ENCODE results near the gene EPB41L4B.
A peak's percentile ranks its signal among the peaks of the same experiment; 100 is the strongest.
"Not testable (repeated sequence)": the region's sequence is repeated elsewhere in the genome, so short reads cannot be mapped to it uniquely, and the experiment has no call there.

EPB41L4B gene

DNA sequence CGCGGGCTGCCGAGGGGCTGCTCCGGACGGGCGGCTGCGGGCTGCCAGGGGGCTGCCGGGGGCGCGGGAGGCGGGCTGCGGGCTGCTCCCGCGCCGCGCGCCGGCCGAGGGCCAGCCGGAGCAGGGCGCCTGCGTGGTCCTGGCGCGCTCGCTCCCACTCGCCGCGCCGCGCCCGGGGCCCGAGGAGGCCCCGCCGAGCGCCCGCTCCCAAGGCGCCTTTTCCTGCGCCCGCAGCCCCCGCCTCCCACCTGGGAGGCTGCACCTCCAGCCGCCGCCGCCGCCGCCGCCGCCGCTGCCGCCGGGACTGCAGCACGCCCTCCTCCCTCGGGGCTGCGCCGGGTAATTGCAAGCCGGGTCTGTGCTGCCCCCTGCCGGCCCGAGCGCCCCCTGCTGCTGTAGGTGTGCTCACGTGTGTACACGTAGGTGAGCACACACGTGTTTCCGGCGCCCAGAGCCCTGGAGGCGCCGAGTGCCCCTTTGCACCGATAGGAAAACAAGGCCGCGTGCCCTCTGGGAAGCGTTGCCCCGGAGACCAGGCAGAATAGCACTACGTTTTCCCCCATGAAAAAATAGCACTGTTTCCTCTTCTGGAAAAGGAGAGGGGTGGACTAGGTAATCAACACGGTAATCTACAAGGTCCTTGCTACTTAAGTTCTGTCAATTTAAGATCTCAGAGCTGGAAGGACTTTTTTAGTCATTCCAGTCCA is at the start of gene EPB41L4B:
Gene EPB41L4B (minus strand): TSS at position 318 of the 707 bp plus-strand sequence. CDS start 613 bp downstream, outside the sequence.
- peak; percentile 83 for DNase-seq

DNA sequence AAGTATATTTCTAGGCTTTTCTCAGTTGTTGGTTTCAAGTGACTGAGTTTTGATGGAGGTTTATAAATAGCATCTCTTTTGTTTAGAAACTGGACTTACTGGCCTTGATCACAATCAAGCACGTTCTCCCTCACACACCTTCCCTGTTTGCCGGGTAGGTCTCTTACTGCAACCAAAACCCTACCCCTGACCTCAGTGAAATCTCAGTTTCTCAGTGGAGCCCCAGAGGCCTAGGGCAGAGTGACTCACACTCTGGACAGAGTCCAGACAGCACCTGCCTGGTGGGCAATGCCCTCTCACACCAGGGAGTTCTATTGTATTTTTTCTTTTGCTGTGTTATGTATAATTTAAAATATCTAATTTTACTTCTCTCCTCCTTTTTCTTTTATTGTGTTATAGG is 48.4 kb upstream of the EPB41L4B start:
- no peak for DNase-seq

DNA sequence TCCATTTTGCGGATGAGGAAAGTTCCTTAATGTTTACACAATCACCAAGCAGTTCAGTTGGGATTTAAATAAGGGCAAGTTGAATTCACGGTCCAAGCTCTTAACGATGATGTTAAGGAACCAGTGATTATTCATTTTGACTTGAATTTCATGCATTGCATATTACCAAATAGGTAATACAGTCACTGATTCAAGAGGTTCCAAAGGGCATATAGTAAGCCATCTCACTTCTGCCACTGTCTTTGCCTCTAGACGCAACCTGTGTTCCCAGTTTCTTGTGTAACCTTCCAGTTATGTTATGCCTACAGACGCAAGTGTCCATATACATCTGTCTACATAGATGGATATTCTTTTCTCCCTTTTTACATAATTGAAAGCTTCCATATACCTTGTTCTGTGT is 39.9 kb upstream of the EPB41L4B start:
- DNase-seq: no peak

DNA sequence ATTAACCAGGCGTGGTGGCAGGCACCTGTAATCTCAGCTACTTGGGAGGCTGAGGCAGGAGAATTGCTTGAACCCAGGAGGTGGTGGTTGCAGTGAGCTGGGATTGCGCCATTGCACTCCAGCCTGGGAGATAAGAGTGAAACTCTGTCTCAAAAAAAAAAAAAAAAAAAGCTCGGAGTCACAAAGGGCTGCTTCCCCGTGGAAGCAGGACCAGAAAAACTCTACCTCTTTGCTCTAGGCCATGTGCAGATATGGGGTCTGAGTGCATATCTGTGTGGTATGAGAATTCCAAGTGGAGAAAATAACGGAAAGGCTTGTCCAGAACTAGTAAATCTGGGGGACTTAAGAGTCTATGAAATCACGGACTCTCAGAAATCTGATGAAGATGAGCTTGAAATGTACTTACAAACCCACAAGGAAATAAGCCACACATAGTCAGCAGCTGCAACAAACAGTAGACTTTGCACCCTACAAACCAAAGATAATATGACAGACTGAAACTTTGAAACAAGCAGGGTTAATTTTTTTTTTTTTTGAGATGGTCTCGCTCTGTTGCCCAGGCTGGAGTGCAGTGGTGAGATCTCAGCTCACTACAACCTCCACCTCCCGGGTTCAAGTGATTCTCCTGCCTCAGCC is 38.2 kb upstream of the EPB41L4B start:
- DNase-seq: not testable (repeated sequence)

DNA sequence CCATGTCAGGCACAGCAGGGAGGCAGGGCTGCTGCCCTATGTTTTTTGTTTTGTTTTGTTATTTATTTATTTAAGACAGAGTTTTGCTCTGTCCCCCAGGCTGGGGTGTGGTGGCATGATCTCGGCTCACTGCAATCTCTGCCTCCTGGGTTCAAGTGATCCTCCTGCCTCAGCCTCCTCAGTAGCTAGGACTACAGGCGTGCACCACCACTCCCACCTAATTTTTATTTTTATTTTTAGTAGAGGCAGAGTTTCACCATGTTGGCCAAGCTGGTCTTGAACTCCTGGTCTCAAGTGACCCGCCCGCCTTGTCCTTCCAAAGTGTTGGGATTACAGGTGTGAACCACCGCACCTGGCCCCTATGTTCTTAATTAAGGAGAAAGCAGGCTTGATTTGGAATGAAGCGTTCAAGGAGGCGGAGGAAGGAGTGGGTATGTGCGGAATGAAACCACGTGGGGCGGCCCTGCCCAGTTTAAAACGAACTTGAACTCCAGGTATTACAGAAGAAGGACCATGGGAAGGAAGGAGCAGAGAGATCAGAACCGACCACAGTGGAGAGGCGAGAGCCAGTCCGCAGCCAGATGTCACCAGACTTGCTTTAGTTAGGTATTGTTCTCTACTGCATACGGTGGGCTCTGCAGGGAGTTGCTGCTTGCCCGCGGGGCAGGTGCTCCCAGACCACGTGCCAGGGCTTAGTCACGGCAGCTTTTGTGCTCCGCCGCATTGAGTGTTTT is 34.9 kb upstream of the EPB41L4B start:
- DNase-seq: no peak

DNA sequence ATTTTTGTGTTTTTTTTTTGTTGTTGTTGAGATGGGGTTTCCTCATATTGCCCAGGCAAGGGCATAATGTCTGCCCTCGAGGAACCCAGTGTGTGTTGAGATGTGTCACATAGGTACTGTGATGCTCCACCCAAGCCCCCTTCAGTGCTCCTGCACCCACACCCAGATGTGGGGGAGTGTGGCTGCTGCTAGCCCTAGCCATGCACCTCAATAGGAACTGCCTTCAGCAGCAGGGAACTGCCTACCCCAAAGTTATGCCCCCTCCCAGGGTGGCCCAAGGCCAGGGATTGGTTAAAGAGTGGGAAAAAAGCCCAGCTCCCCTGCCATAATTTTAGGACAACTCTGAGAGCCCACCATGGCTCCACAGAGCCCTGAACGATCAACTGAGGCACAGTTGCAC is 33.3 kb upstream of the EPB41L4B start:
- no peak for DNase-seq

DNA sequence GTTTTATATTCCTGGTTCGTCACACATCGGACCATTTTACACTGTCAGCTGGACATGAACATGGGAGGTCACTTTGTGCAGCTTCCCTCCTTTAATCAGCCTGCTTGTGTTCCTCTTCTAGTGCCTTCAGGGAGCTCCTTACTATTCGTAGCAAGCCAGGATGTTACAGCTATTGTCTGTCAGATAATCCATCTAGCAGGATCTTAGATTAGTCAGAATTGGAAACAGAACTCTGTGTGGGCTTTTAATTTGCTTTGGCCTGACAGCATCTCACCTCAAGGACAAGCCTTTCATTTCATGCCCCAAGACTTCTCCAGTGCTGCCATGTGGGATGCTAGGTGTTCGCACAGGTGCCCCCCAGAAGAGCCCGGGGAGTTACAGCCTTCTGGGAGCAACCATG is 30.2 kb upstream of the EPB41L4B start:
- DNase-seq: no peak

DNA sequence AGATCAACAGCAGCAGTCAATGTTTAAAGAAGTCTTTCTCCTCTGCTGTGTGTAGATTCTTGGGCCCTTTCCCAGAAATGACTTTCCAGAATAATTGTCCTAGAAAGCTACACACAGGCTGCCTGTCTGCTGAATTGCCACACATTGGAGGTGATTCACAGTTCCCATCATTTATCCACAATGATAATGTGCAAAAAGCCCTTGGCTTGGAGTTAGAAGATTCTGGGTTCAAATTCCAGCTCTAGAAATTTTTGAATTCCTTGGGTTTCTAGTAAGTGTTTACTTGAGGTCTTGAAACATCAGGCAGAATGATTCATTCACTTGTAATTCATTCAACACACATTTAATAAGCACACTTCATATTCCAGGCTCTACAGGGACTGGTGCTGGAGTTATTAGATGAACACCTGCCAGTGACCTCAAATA is 28.6 kb upstream of the EPB41L4B start:
- no peak for DNase-seq

DNA sequence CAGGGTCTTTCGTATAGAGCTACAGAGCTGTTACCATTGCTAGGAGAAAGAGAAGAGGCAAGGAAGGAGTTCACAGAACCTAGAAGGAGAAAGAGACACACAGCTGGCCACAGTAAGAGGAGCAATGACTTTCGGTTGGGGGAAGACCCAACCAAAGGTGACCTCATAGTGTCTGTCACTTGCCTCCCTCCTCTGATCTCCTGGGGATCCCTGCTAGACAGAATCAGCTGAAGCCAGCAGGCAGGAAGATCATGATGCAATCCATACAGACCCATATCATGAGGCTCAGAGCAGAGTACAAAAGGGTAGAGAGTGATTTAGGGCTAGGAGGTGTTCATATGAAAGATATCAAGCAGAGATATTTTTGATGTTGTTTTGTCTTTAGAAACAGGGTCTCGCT is 26.0 kb upstream of the EPB41L4B start:
- no peak for DNase-seq

DNA sequence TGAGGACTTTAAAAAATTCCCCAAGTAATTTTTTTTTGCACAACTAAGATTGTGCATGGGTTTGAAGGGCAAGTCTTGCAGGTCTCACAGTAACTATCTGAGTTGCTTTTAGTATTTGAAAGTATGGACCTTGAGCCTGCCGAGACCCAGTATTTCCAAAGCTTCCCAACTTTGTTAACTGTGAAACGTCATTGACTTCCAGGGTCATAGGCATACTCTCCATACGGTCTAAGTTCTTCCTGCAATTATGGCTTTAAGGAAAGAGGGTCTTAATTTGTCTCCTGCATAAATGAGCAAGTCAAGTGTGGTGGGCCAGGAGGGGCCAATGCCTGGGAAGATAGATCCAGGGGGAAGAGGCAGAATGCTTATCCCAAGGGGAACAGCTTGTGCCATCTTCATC is 24.0 kb upstream of the EPB41L4B start:
- no peak for DNase-seq

DNA sequence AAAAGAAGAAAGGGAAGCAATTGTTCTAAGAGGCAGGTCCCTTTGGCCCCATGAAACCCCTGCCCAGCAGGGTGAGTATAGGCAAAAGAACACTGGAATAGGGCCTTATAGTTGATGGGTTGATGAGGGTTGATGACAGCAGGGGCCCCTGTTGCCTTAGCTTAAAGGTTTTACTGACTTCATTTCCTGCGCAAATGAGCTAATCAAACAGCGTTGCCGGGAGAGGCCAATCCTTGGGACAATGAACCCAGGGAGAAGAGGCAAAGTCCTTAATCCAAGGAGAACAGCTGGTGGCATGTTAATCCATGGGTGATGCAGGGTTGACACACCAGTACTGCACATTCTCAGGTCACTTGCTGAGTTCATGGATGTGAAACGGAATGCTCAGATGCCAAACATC is 22.0 kb upstream of the EPB41L4B start:
- no peak for DNase-seq

DNA sequence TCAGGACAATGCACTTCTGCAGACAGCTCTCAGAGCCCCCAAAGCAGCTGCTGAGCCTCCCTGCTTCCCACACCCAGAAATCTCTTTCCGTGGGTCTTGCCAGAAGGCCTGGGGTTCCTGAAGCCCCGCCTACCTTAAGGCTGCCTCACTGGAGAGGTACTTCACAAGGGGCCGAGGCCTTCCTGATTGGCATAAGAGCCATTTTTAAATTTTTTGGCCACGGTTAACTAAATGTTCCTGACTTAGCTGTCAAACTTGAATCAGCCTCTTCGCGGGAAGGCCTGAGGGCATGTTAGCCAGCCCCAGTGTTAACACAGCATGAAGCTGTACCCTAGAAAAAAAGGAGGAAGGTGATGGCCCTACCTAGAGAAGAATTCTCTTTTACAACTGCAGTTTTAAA is 20.7 kb upstream of the EPB41L4B start:
- no peak for DNase-seq

DNA sequence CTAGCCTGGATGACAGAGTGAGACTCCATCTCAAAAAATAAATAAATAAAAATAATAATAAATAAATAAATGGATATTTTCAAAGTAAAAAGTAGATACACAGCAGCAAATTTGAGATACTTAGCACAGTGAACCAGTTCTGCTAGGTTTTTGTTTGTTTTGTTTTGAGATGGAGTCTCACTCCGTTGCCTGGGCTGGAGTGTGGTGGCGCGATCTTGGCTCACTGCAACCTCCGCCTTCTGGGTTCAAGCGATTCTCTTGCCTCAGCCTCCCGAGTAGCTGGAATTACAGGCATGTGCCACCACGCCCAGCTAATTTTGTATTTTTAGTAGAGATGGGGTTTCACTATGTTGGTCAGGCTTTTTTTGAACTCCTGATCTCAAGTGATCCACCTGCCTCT is 20.1 kb upstream of the EPB41L4B start:
- DNase-seq: not testable (repeated sequence)

DNA sequence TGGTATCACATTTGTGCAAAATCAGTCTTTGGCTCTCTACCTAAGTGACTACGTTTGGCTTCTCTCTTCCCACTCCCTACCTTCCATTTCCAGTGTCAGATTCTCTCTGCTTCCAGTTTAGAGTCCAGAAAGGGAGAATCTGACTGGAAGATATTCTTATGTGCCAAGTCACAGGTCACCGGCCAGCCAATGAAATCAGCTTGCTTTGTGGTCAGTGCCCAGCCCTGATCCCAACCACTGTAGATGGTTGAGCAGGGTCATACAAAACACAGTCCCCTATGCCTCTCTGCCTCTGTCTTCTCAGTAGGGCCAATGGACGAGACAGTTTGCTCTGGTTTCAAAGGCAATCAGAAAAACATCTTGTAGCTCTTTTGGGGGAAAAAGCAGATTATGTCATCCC is 15.6 kb upstream of the EPB41L4B start:
- no peak for DNase-seq

DNA sequence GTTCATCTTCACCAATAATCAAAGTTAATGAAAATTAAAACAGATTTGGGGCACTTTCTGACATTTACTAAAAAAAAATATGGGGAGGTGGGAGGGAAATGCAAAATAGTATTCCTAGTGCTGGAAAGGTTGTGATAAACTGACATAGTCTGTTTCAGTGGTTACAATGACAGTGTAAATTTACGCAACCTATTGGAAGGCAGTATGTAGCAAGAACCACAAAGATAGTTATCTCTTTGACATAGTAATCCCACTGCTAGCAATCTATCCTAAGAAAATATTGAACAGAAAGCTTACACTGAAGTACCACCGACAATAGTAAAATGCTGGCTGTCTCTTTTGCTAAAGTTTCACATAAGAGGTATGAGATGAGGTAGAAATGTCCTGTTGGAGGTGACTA is 15.1 kb upstream of the EPB41L4B start:
- DNase-seq: no peak

DNA sequence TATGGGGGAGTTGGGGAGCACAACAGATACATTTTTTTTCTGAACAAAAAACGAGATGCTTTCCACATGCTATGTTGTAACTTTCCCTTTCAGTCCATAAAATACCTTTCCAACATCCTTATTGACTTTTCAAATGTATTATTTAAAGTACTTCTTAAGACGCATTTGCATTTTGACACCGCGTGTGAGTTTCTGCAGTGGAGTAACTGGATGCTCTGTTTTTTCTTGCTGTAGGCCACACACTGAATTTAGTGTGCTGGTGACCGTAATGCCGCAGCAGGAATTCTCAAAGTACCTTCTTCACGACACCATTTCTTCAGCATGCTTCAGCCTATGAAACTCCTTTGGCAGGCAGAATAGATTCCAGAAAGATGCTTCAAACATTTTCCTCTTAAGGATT is 14.3 kb upstream of the EPB41L4B start:
- DNase-seq: no peak

DNA sequence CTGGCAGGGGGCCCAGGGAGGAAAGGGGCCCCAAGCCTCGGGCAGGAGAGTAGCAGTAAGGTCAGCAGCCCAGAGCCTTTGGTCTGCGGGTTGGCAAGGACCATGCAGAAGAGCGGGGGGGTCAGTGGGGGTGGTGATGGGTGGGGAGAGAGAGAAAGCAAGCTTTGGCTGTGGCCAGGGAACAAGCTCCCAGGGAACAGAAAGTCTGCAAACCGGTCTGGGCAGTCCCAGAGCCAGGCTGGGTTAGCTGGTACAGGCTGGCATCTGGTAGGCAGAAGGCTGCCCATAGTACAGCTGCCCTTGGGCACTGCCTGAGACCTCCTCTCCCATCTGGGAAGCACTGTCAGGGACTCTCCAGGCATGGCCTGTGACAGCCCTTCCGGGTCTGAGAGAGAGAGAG is 10.5 kb upstream of the EPB41L4B start:
- DNase-seq: no peak

DNA sequence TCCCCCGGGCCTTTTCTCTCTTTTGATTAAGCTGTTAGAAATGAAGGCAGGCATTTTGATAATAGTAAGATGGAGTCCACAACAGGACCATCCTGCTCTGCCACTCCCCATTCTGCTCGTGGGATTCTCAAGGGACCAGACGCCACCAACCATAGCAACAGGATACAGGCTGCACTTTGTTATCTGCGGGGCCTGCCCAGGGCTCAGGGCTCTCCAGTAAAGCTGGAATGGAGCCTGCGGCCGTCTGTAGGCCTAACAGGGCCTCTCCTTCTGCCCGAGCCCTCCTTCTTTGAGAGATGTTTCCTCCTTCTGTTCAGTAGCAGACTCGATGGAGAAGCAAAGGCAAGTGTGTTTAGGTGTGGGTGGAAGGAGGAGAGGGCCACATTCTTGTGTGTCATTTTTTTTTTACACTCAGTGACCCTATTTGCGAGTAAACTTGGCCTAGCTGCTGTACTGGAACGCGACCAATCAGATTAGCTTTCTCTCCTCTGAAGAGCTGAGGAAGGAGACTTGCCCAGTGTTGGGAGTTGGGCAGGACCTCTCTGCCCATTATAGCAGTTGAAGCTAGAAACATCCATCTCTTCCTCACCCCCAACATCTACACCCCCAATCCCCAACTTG is 8.9 kb upstream of the EPB41L4B start:
- DNase-seq: no peak

DNA sequence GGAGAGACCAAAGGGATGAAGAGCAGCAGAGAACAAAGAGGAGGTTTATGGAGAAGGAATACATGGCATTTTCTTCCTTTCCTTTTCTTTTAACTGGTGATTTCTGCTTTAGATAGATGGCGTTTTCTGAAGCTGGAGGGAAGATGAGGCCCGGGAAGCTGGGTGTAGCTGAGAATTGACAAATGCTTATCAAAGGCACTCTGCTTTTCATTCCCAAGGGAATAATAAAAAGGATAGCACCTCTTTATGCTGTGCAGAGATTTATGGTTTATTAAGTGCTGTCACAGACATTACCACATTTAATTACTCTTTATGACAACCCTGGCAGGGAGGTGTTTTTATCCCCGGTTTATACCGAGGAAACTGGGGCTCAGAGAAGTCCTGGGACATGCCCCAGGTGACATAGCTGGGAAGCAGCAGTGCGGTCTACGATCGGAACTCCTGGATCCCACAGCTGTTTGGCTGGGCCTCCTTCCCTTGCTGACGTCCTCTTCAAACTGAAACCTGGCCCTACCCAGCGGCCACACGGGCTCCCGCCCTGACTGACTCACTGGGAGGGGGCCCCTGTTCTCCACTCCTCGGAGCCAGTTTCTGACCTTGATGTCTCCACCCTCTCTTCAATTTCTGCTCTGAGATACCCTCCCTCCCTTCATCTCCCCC is 8.2 kb upstream of the EPB41L4B start:
- no peak for DNase-seq

DNA sequence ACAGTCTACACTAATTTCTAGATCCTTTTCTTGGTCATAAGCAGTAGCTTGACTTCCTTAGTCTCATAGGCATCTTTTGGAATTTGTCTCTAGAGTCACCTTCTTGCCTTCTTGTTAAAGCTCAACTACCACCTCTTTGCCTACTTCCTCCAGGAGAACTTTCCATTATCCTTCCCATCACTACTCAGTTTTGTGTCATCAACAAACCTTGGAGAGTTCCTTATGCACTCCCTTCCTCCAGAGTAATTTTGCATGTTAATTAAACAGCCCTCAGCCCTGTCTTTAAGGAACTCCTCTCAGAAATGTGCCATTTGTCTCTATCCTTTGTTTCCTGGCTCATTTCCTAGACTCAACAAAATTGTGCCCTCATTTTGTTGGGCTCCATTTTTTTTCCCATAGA is 4.2 kb upstream of the EPB41L4B start:
- DNase-seq: no peak

DNA sequence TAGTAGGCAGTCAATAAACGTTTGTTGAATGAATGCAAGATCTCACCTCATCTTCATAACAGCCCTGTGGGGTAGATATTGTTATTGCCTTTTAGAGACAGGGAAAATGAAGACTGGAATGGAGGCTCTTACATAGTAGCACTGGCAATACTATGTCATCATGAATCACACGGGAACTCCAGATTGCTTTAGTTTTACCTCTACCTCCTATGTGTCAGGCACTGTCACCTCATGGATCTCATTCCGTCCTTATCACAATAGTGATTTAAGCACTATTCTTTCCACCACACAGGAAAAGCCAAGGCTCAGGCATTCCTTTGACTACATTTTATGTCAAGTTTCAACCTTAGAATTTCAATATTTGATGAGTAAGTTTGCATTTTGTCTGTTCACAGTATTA is 2.9 kb upstream of the EPB41L4B start:
- DNase-seq: no peak

DNA sequence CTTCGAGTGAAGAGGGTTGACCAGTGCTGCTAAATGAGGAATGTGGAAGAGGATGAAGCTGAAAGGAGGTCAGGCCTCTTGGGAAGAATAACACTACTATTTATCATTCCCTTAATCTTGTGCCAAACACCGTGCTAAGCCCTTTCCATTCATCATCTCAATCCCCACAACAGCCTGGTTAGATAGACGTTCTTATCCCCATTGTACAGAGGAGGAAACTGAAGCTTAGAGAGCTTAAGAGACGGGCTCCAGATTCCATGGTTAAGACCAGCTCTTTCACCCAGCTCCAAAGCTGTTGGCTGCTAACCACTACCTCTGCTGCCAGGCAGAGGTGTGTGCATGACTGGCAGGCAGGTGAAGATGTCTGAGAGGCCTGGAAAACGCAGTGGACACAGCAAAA is 868 bp upstream of the EPB41L4B start:
- no peak for DNase-seq

DNA sequence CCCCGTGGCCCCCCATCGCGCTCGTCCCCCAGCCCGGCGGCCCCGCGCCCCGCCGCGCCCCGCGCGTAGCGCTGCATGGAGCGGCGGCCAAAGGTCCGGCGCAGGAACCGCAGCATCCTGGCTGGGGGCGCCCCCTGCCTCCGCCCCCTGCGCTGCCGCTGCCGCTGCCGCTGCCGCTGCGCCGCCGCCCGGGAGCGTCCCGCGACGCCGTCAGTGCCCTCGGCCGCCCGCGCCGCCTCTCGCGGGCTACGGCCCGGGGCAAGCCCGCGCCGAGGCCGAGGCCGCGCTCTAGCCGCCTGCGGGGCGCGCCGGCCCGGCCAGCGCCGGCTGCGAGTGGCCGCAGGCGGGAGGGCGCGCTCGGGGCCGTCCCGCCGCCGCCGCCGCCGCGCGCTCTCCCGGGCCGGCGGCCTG is 523 bp downstream of the EPB41L4B start:
- no peak for DNase-seq

Measured in CD4-positive, alpha-beta T cell treated with Interleukin-6 for 4 hours (primary cell).